H9 (cell line): Measurements from ENCODE around the gene GPRASP2. TPM values are rescaled to one million over a fixed set of nuclear protein-coding genes. Genes with fewer than 3 reads are reported as not detected.
"Not testable (repeated sequence)": the region's sequence is repeated elsewhere in the genome, so short reads cannot be mapped to it uniquely, and the experiment has no call there.

Source experiments
- DNase-seq: peaks from one replicate; pipeline ENCODE4 v3.0.0-alpha.2; 2017
- H2AFZ ChIP-seq: one replicate; pipeline ENCODE4 v1.6.1; 2013; ENCODE audit warnings: mild to moderate bottlenecking, low read length, control low read depth, moderate library complexity
- H2AK5ac ChIP-seq: 2 replicates; pipeline ENCODE4 v1.6.1; 2013; ENCODE audit warnings: low read length, control low read depth, mixed read lengths; ENCODE audit not compliant: insufficient read length
- H2BK120ac ChIP-seq: one replicate; pipeline ENCODE4 v1.6.1; 2013; ENCODE audit warnings: low read depth, mild to moderate bottlenecking, low read length, control low read depth, inconsistent platforms; ENCODE audit not compliant: poor library complexity, severe bottlenecking
- H2BK12ac ChIP-seq: 2 replicates; pipeline ENCODE4 v1.6.1; 2013; ENCODE audit warnings: low read length, control low read depth, mixed read lengths, low read depth; ENCODE audit not compliant: insufficient read length
- H2BK15ac ChIP-seq: 2 replicates; pipeline ENCODE4 v1.6.1; 2013; ENCODE audit warnings: low read depth, low read length, control low read depth
- H2BK20ac ChIP-seq: one replicate; pipeline ENCODE4 v1.6.1; 2013; ENCODE audit warnings: low read depth, mild to moderate bottlenecking, low read length, control low read depth, inconsistent platforms; ENCODE audit not compliant: poor library complexity, severe bottlenecking
- H2BK5ac ChIP-seq: 2 replicates; pipeline ENCODE4 v1.6.1; 2013; ENCODE audit warnings: low read length, control low read depth, mixed read lengths; ENCODE audit not compliant: insufficient read length
- H3K14ac ChIP-seq: 2 replicates; pipeline ENCODE4 v1.6.1; 2013; ENCODE audit warnings: low read length, control low read depth; ENCODE audit not compliant: insufficient read depth
- H3K18ac ChIP-seq: 2 replicates; pipeline ENCODE4 v1.6.1; 2013; ENCODE audit warnings: low read depth, mild to moderate bottlenecking, mixed read lengths, low read length, control low read depth; ENCODE audit not compliant: insufficient read length
- H3K23ac ChIP-seq: 2 replicates; pipeline ENCODE4 v1.6.1; 2013; ENCODE audit warnings: low read length, control low read depth, mixed read lengths, low read depth; ENCODE audit not compliant: insufficient read length
- H3K23me2 ChIP-seq: 2 replicates; pipeline ENCODE4 v1.6.1; 2013; ENCODE audit warnings: low read depth, mild to moderate bottlenecking, mixed read lengths, low read length, control low read depth; ENCODE audit not compliant: insufficient read length, poor library complexity, severe bottlenecking
- H3K27ac ChIP-seq: 2 replicates; pipeline ENCODE4 v1.5.1; 2013; ENCODE audit warnings: low read length, control low read depth, mixed read lengths, low read depth; ENCODE audit not compliant: insufficient read length
- H3K27me3 ChIP-seq: 2 replicates; pipeline ENCODE4 v1.6.1; 2013; ENCODE audit warnings: low read length, control low read depth, inconsistent platforms; ENCODE audit not compliant: insufficient read depth
- H3K4ac ChIP-seq: 2 replicates; pipeline ENCODE4 v1.6.1; 2013; ENCODE audit warnings: low read depth, mild to moderate bottlenecking, control low read depth, inconsistent platforms, low read length, moderate library complexity
- H3K4me1 ChIP-seq: 2 replicates; pipeline ENCODE4 v1.6.1; 2013; ENCODE audit warnings: low read length, control low read depth, inconsistent platforms; ENCODE audit not compliant: insufficient read depth
- H3K4me2 ChIP-seq: 2 replicates; pipeline ENCODE4 v1.6.1; 2013; ENCODE audit warnings: low read length, control low read depth, mixed read lengths; ENCODE audit not compliant: insufficient read length, insufficient read depth
- H3K56ac ChIP-seq: 2 replicates; pipeline ENCODE4 v1.6.1; 2013; ENCODE audit warnings: low read depth, mild to moderate bottlenecking, mixed read lengths, low read length, control low read depth; ENCODE audit not compliant: insufficient read length
- H3K79me1 ChIP-seq: 2 replicates; pipeline ENCODE4 v1.6.1; 2013; ENCODE audit warnings: low read depth, mild to moderate bottlenecking, moderate library complexity, low read length, control low read depth, inconsistent platforms; ENCODE audit not compliant: insufficient read depth, poor library complexity, severe bottlenecking
- H3K79me2 ChIP-seq: 2 replicates; pipeline ENCODE4 v1.6.1; 2013; ENCODE audit warnings: low read length, control low read depth, inconsistent platforms; ENCODE audit not compliant: insufficient read depth
- H3K9ac ChIP-seq: 2 replicates; pipeline ENCODE4 v1.6.1; 2013; ENCODE audit warnings: low read length, control low read depth, mixed read lengths; ENCODE audit not compliant: insufficient read length; ENCODE audit errors: extremely low read depth
- H3K9me3 ChIP-seq: one replicate; pipeline ENCODE4 v1.6.1; 2013; ENCODE audit warnings: low read depth, low read length, inconsistent platforms; ENCODE audit not compliant: control insufficient read depth
- H3T11ph ChIP-seq: one replicate; pipeline ENCODE4 v1.6.1; 2013; ENCODE audit warnings: mild to moderate bottlenecking, low read length, control low read depth, inconsistent platforms
- H4K20me1 ChIP-seq: one replicate; pipeline ENCODE4 v1.6.1; 2013; ENCODE audit not compliant: control insufficient read depth, insufficient read length, insufficient read depth
- H4K5ac ChIP-seq: 2 replicates; pipeline ENCODE4 v1.6.1; 2013; ENCODE audit warnings: low read depth, mild to moderate bottlenecking, mixed read lengths, low read length, control low read depth; ENCODE audit not compliant: insufficient read length
- H4K8ac ChIP-seq: replicated peaks from 2 replicates; pipeline ENCODE4 v1.6.1; 2013; ENCODE audit warnings: low read length, control low read depth, mixed read lengths, low read depth; ENCODE audit not compliant: insufficient read length
- H4K91ac ChIP-seq: 2 replicates; pipeline ENCODE4 v1.6.1; 2013; ENCODE audit warnings: low read depth, mild to moderate bottlenecking, moderate library complexity, mixed read lengths, low read length, control low read depth; ENCODE audit not compliant: insufficient read length
- H3K27ac Mint-ChIP-seq, 3 experiments: 2 replicates in 2 of 3; 3 replicates in 1 of 3; pipeline ENCODE4 v1.8.0; 2020 to 2021; ENCODE audit warnings: mixed read lengths in 3 of 3, mild to moderate bottlenecking in 1 of 3, moderate library complexity in 1 of 3
- H3K27me3 Mint-ChIP-seq: 2 replicates; pipeline ENCODE4 v1.8.0; 2021; ENCODE audit warnings: low read depth, mild to moderate bottlenecking, moderate library complexity, mixed read lengths
- H3K36me3 Mint-ChIP-seq, 3 experiments: 2 replicates in 2 of 3; 3 replicates in 1 of 3; pipeline ENCODE4 v1.8.0; 2020 to 2021; ENCODE audit warnings: low read depth in 3 of 3, mixed read lengths in 3 of 3; ENCODE audit not compliant: insufficient read depth in 1 of 3
- H3K4me1 Mint-ChIP-seq, 2 experiments: 2 replicates each; pipeline ENCODE4 v1.8.0; 2020; ENCODE audit warnings: mixed read lengths in 2 of 2
- H3K4me3 Mint-ChIP-seq, 2 experiments: 2 replicates in 1 of 2; 3 replicates in 1 of 2; pipeline ENCODE4 v1.8.0; 2020 to 2021; ENCODE audit warnings: mild to moderate bottlenecking in 2 of 2, mixed read lengths in 2 of 2, moderate library complexity in 1 of 2
- H3K9me3 Mint-ChIP-seq, 2 experiments: 2 replicates in 1 of 2; 3 replicates in 1 of 2; pipeline ENCODE4 v1.8.0; 2020; ENCODE audit warnings: mild to moderate bottlenecking in 2 of 2, mixed read lengths in 2 of 2, moderate library complexity in 1 of 2
- WGBS: extraction: QIAGEN DNeasy Blood & Tissue Kit; methylation state at CpG from one replicate; pipeline ENCODE4 v1.1.7; 2013; ENCODE audit warnings: missing lambda C conversion rate, low lambda C conversion rate, mixed read lengths; ENCODE audit not compliant: insufficient read length; ENCODE audit errors: extremely low coverage; 5-methylcytosine and 5-hydroxymethylcytosine counted together
- total RNA-seq: library from RNA; stranded (reverse); gene quantifications from 2 replicates; pipeline ENCODE4 v1.2.1, GENCODE V29; 2021
- TF ChIP-seq, protein P1 (sequence below): fragments of 200-600 bp; sonication (generic); conservative IDR thresholded peaks from 3 replicates; pipeline ENCODE4 v1.8.0; 2021; ENCODE audit warnings: antibody characterized with exemption, mild to moderate bottlenecking

GPRASP2 gene
- total RNA-seq, 1 experiment from 2014 or later = 14.2 TPM

DNA sequence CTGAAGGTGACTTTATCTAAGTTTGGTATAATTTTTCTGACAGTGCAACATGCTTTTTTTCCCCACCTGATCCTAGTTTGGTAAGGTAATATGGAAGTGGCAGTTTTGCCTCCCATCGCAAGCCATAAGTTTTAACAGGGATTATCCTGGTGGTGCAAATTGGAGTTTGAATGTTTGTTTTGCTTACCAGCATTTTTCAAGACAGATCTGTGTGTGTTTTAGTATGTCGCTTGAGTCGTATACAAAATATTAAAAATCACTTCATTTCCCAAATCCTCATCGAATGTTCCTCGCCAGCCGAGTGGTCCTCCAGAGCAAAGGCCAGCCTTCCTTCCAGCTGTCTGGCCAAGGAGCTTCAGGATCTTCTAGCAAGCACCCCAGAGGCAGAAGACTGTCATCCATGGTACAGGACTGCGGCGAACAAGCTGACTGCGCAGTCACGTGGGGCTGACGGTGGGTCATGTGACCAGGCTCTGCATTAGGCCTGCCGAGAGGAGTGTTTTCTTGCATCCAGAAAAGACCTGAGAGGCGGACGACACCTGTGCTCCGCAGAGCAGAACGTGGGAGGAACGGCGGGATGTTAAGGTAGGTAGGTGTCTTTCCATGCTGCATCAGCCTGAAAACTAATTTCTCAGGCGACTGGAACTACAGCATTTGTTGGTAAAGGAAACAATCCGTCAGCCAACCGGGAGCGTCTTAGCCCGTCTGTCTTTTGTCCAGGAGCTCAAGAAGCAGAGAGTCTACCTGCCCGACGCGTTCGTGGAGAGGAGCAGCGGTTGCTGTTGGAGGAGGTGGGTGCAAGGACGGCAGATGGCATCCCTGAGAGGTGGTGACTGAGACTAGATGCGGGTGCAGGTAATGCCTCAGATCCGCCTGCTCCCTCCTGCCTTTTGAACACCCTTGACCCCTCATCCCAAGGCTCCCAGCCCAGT lies 8.3 kb downstream of the GPRASP2 start, which contains the start of gene GPRASP3:
Gene GPRASP3, plus strand, starts transcription at position 507 of the 932 bp plus-strand sequence. CDS start 28,253 bp downstream, outside the sequence.
- no peak within 1 kb of the TSS for H3K27ac ChIP-seq
- no peak within 1 kb of the TSS for H2AFZ ChIP-seq
- Mint-ChIP-seq H3K4me3 (no peak within 1 kb of the TSS), H3K27me3 (no peaks in the 10 kb centered on the region), H3K27ac (no peak within 1 kb of the TSS), H3K36me3 (peaks cover 0 to 11% (median 3%) of the 10 kb centered on the region in 3 experiments; a peak in 4 of 7 replicates), H3K9me3 (peaks cover 58 to 61% of the 10 kb centered on the region in 2 experiments), H3K4me1 (peaks cover 8 to 14% of the 10 kb centered on the region in 2 experiments)
- TF ChIP-seq, protein P1, sequence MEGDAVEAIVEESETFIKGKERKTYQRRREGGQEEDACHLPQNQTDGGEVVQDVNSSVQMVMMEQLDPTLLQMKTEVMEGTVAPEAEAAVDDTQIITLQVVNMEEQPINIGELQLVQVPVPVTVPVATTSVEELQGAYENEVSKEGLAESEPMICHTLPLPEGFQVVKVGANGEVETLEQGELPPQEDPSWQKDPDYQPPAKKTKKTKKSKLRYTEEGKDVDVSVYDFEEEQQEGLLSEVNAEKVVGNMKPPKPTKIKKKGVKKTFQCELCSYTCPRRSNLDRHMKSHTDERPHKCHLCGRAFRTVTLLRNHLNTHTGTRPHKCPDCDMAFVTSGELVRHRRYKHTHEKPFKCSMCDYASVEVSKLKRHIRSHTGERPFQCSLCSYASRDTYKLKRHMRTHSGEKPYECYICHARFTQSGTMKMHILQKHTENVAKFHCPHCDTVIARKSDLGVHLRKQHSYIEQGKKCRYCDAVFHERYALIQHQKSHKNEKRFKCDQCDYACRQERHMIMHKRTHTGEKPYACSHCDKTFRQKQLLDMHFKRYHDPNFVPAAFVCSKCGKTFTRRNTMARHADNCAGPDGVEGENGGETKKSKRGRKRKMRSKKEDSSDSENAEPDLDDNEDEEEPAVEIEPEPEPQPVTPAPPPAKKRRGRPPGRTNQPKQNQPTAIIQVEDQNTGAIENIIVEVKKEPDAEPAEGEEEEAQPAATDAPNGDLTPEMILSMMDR = no peak
- no peak within 1 kb of the TSS for H4K5ac ChIP-seq
- H3T11ph ChIP-seq = no peak within 1 kb of the TSS
- H2BK12ac ChIP-seq = no peak within 1 kb of the TSS
- H3K79me2 ChIP-seq = no peaks in the 10 kb centered on the region
- H3K56ac ChIP-seq = no peak within 1 kb of the TSS
- H4K91ac ChIP-seq = no peak within 1 kb of the TSS
- no peak within 1 kb of the TSS for H4K8ac ChIP-seq
- H4K20me1 ChIP-seq = no peaks in the 10 kb centered on the region
- no CpG with 5 or more reads among the region's 31 CpGs for WGBS
- H3K9me3 ChIP-seq = peaks cover 19% of the 10 kb centered on the region
- H3K14ac ChIP-seq = no peak within 1 kb of the TSS
- H2BK120ac ChIP-seq = no peak within 1 kb of the TSS
- no peaks in the 10 kb centered on the region for H3K79me1 ChIP-seq
- no peak within 1 kb of the TSS for H3K4ac ChIP-seq
- no peak within 1 kb of the TSS for H3K18ac ChIP-seq
- no peak within 1 kb of the TSS for H2BK15ac ChIP-seq
- no peaks in the 10 kb centered on the region for H3K27me3 ChIP-seq
- no peaks in the 10 kb centered on the region for H3K4me1 ChIP-seq
- no peak for DNase-seq
- no peak within 1 kb of the TSS for H3K9ac ChIP-seq
- no peak within 1 kb of the TSS for H2BK20ac ChIP-seq
- peak within 1 kb of the TSS; percentile 32 for H3K4me2 ChIP-seq
- H3K23ac ChIP-seq = no peak within 1 kb of the TSS
- no peaks in the 10 kb centered on the region for H3K23me2 ChIP-seq
- no peak within 1 kb of the TSS for H2AK5ac ChIP-seq
- H2BK5ac ChIP-seq = no peak within 1 kb of the TSS

- H3K23me2 ChIP-seq, H3T11ph ChIP-seq, H3K23ac ChIP-seq, H3K27ac ChIP-seq, H2BK15ac ChIP-seq, DNase-seq, H3K27me3 Mint-ChIP-seq, H3K18ac ChIP-seq, H4K20me1 ChIP-seq, H2AFZ ChIP-seq, H3K4me3 Mint-ChIP-seq, H3K79me1 ChIP-seq, H3K9ac ChIP-seq, H4K91ac ChIP-seq, H2AK5ac ChIP-seq, H2BK5ac ChIP-seq, H4K5ac ChIP-seq, H3K36me3 Mint-ChIP-seq, H4K8ac ChIP-seq, H3K27me3 ChIP-seq, H3K79me2 ChIP-seq, H2BK12ac ChIP-seq, H2BK20ac ChIP-seq, H3K4ac ChIP-seq, H2BK120ac ChIP-seq, H3K56ac ChIP-seq, H3K4me1 ChIP-seq, H3K27ac Mint-ChIP-seq, H3K14ac ChIP-seq: not testable (repeated sequence)
- Histone ChIP-seq H3K4me2 (peak overlapping the region; percentile 32), H3K9me3 (peaks cover 17% of the 10 kb centered on the region)
- Mint-ChIP-seq H3K4me1 (peaks cover 8 to 14% of the 10 kb centered on the region in 2 experiments), H3K9me3 (peaks cover 56 to 58% of the 10 kb centered on the region in 2 experiments)
- no CpG with 5 or more reads among the region's 7 CpGs for WGBS
Measured at GRCh38 chrX:102721169-102721506, 8.9 kb downstream of the GPRASP2 start.
